ENCODE measurements around the gene ZNF354B. TPM values are rescaled to one million over a fixed set of nuclear protein-coding genes. Genes with fewer than 3 reads are reported as not detected.
A peak's percentile ranks its signal among the peaks of the same experiment; 100 is the strongest.
"Not testable (repeated sequence)": the region's sequence is repeated elsewhere in the genome, so short reads cannot be mapped to it uniquely, and the experiment has no call there.

ZNF354B gene
- total RNA-seq, 6 experiments from 2014 or later: 5.5 to 6.7 (median 6.1) TPM

DNA sequence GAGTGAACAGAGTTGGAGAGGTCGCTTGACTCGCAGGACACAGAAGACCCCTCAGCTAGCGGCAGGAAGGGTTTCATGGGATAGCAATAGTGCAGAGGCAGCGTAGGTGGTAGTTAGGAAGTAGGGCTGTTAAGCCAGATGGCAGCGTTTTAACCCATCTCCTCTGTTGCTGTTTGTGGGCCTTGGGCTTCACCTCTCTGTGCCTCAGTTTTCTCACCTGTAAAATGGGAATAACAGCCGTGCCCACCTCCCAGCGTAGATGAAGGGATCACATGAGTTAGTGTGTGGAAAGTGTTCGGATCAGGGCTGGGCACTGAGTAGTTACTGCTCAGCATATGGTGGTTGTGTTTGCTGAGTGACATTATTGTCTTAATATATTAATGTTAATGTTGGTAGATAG, 1.9 kb downstream of the ZNF354B start:
- TF ChIP-seq, protein P1, sequence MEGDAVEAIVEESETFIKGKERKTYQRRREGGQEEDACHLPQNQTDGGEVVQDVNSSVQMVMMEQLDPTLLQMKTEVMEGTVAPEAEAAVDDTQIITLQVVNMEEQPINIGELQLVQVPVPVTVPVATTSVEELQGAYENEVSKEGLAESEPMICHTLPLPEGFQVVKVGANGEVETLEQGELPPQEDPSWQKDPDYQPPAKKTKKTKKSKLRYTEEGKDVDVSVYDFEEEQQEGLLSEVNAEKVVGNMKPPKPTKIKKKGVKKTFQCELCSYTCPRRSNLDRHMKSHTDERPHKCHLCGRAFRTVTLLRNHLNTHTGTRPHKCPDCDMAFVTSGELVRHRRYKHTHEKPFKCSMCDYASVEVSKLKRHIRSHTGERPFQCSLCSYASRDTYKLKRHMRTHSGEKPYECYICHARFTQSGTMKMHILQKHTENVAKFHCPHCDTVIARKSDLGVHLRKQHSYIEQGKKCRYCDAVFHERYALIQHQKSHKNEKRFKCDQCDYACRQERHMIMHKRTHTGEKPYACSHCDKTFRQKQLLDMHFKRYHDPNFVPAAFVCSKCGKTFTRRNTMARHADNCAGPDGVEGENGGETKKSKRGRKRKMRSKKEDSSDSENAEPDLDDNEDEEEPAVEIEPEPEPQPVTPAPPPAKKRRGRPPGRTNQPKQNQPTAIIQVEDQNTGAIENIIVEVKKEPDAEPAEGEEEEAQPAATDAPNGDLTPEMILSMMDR (IDR thresholded peaks at IDR 0.05): no peak
- peaks cover 19% of the 10 kb centered on the region for H3K4me1 Mint-ChIP-seq (ENCODE audit: low read depth)
- peak overlapping the region; percentile 23 for H3K27ac Mint-ChIP-seq
- no peak for DNase-seq
- peaks cover 39% of the 10 kb centered on the region for H3K36me3 Mint-ChIP-seq (ENCODE audit: low read depth)
- H3K9me3 Mint-ChIP-seq: no peaks in the 10 kb centered on the region
- H3K27me3 Mint-ChIP-seq (ENCODE audit: insufficient read depth): no peaks in the 10 kb centered on the region
- peak overlapping the region; percentile 78 for H3K4me3 Mint-ChIP-seq

DNA sequence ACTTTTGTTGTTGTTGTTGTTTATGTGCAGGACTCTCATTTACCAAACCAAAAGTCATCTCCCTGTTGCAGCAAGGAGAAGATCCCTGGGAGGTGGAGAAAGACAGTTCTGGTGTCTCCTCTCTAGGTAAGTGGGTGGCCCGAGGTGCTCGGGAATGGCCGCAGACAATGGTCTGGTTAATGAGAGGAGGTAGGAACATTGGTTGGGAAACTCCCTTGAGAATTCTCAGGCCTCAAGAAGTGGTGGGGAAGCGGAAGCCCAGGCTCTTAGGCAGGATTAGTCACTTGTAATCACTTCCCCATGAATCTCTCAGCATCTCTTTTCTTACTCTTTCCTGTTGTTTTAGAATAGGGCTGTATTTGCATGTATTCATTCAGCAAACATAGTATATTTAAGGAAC, 7.2 kb downstream of the ZNF354B start:
- Mint-ChIP-seq H3K27me3 (ENCODE audit: insufficient read depth) (peaks cover 1% of the 10 kb centered on the region; the same call in 1 of the 2 replicates), H3K4me1 (ENCODE audit: low read depth) (no peaks in the 10 kb centered on the region), H3K36me3 (ENCODE audit: low read depth) (peaks cover 81% of the 10 kb centered on the region), H3K9me3 (peaks cover 34% of the 10 kb centered on the region), H3K27ac (no peak overlapping the region), H3K4me3 (no peak overlapping the region)
- TF ChIP-seq, protein P1 (IDR thresholded peaks at IDR 0.05): no peak
- DNase-seq: no peak

DNA sequence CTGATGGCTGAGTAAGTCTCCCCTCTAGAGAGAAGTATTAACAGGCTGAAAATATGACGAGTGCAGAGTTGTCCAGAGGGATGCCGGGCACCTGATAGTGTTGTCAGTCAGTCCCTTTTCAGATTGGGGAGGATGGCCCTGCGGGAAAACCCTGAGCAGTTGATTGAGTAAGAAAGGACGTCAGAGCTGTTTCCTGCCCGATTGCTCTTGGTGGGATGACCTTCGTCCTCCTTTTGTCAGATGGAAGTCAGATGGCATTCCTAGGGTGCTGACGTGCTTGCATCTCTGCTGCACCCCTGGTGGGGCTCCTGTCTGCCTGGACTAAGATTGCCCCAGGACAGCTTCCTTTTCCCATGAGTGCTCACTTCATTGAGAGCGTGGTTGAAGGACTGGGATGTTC, 9.8 kb downstream of the ZNF354B start:
- Mint-ChIP-seq H3K4me1 (ENCODE audit: low read depth) (no peaks in the 10 kb centered on the region), H3K9me3 (peaks cover 58% of the 10 kb centered on the region), H3K27ac (no peak overlapping the region), H3K27me3 (ENCODE audit: insufficient read depth) (peaks cover 1% of the 10 kb centered on the region; the same call in 1 of the 2 replicates), H3K36me3 (ENCODE audit: low read depth) (peaks cover 97% of the 10 kb centered on the region), H3K4me3 (no peak overlapping the region)
- no peak for DNase-seq
- TF ChIP-seq, protein P1 (IDR thresholded peaks at IDR 0.05): no peak

DNA sequence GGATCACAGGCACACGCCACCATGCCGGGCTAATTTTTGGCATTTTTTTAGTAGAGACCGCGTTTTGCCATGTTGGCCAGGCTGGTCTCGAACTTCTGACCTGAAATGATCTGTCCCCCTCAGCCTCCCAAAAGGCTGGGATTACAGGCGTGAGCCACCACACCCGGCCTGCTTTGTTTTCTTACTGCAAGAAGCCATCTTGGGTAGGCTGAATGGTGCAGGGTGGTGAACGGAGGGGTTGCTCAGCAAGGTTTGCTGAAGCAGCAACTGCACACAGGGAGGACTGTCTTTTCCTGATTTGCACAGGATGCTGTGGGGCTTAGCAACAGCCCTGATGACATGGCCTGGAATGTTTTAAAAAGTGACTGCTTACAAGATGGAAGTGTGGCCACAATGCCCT, 10.7 kb downstream of the ZNF354B start:
- Mint-ChIP-seq H3K27ac (no peak overlapping the region), H3K4me1 (ENCODE audit: low read depth) (no peaks in the 10 kb centered on the region), H3K27me3 (ENCODE audit: insufficient read depth) (peaks cover 1% of the 10 kb centered on the region; the same call in 1 of the 2 replicates), H3K4me3 (no peak overlapping the region), H3K9me3 (peaks cover 67% of the 10 kb centered on the region), H3K36me3 (ENCODE audit: low read depth) (peaks cover 99% of the 10 kb centered on the region)
- TF ChIP-seq, protein P1 (IDR thresholded peaks at IDR 0.05): no peak
- DNase-seq: no peak

DNA sequence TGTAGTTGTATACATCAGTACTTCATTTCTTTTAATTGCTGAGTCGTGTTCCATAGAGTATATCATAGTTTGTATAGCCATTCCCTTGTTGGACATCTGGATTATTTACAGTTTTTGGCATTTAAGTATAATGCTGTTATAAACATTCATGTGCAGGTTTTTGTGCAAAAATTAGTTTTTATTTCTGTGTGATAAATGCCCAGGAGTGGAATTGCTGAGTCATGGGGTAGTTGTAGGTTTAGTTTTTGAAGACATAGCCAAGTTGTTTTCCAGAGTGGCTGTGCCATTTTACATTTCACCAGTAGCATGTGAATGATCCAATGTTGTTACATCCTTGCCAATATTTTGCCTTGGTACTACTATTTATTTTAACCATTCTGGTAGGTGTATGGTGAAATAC, 12.5 kb downstream of the ZNF354B start:
- Mint-ChIP-seq H3K27me3 (ENCODE audit: insufficient read depth) (peaks cover 1% of the 10 kb centered on the region; the same call in 1 of the 2 replicates), H3K36me3 (ENCODE audit: low read depth) (peaks cover 99% of the 10 kb centered on the region), H3K4me3 (no peak overlapping the region), H3K9me3 (peaks cover 85% of the 10 kb centered on the region), H3K4me1 (ENCODE audit: low read depth) (no peaks in the 10 kb centered on the region), H3K27ac (no peak overlapping the region)
- DNase-seq: no peak
- TF ChIP-seq, protein P1 (IDR thresholded peaks at IDR 0.05): no peak

DNA sequence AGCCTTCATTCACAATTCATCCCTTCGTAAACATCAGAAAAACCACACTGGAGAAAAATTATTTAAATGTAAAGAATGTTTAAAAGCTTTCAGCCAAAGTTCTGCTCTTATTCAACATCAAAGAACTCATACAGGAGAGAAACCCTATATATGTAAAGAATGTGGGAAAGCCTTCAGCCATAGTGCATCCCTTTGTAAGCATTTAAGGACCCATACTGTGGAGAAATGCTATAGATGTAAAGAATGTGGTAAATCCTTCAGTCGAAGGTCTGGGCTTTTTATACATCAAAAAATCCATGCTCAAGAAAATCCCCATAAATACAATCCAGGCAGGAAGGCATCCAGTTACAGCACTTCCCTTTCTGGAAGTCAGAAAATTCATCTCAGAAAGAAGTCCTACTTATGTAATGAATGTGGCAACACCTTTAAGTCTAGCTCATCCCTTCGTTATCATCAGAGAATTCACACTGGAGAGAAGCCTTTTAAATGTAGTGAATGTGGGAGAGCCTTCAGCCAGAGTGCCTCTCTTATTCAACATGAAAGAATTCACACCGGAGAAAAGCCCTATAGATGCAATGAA, 23.5 kb downstream of the ZNF354B start:
- not testable (repeated sequence) for H3K4me1 Mint-ChIP-seq (ENCODE audit: low read depth); H3K4me3 Mint-ChIP-seq; H3K27me3 Mint-ChIP-seq (ENCODE audit: insufficient read depth); DNase-seq; H3K27ac Mint-ChIP-seq
- peaks cover 88% of the 10 kb centered on the region for H3K36me3 Mint-ChIP-seq (ENCODE audit: low read depth)
- H3K9me3 Mint-ChIP-seq: peaks cover 91% of the 10 kb centered on the region

All from HFFc6 (cell line).